B cell (primary cell): ENCODE data around the gene GAD1. TPM values are rescaled to one million over a fixed set of nuclear protein-coding genes. Genes with fewer than 3 reads are reported as not detected.
A peak's percentile ranks its signal among the peaks of the same experiment; 100 is the strongest.

ENCODE experiments used
- ATAC-seq: fragments of 200-7000 bp; cut with Tn5 transposase; one replicate; pipeline ENCODE4 v1.10.0; 2021; ENCODE audit warnings: low read depth, mild to moderate bottlenecking, moderate number of reproducible peaks, moderate library complexity
- CTCF ChIA-PET: fragments of 350-600 bp; sonication (Branson Sonifier 250); formaldehyde crosslinking; loops from one replicate; lab custom pipeline; 2021; ENCODE audit warnings: antibody characterized with exemption, inconsistent platforms; lab: Charles Lee
- POLR2A ChIA-PET: fragments of 350-600 bp; sonication (Branson Sonifier 250); formaldehyde crosslinking; loops from one replicate; lab custom pipeline; 2021; ENCODE audit warnings: antibody characterized with exemption; lab: Charles Lee
- DNase-seq: peaks from one replicate; pipeline ENCODE4 v3.0.0; 2013
- H2AFZ ChIP-seq: 2 replicates; pipeline ENCODE4 v1.6.1; 2012; ENCODE audit warnings: mild to moderate bottlenecking, low read depth, low read length; ENCODE audit not compliant: insufficient read depth, poor library complexity, severe bottlenecking
- H3K27ac ChIP-seq, 2 donors: 1 replicate in 1 of 2; 2 replicates in 1 of 2; pipeline ENCODE4 v1.5.1; 2012 to 2013; ENCODE audit warnings: low read length in 2 of 2, mild to moderate bottlenecking in 2 of 2, moderate library complexity in 1 of 2
- H3K27me3 ChIP-seq, 4 experiments: fragments of 200-600 bp in 1 of 4; sonication (generic) in 1 of 4; replicated peaks in 1 of 4; 1 replicate in 2 of 4; 2 replicates in 2 of 4; pipeline versions ENCODE4 v1.6.1 to v1.7.0; 2013 to 2016; ENCODE audit warnings: low read length in 3 of 4, mild to moderate bottlenecking in 2 of 4, mixed read lengths in 1 of 4, moderate library complexity in 1 of 4; ENCODE audit not compliant: insufficient read depth in 4 of 4, control insufficient read depth in 3 of 4; ENCODE audit errors: control extremely low read depth in 1 of 4
- H3K36me3 ChIP-seq, 2 experiments: replicated peaks in 1 of 2; 1 replicate in 1 of 2; 2 replicates in 1 of 2; pipeline versions ENCODE4 v1.6.1 to v1.7.1; 2013; ENCODE audit warnings: low read length in 1 of 2; ENCODE audit not compliant: insufficient read depth in 2 of 2, control insufficient read depth in 1 of 2; ENCODE audit errors: control extremely low read depth in 1 of 2, extremely low read depth in 1 of 2
- H3K4me1 ChIP-seq, 2 donors: fragments of 200-600 bp in 1 of 2; sonication (generic) in 1 of 2; 1 replicate in 1 of 2; 2 replicates in 1 of 2; pipeline versions ENCODE4 v1.5.1 to v1.6.1; 2013 to 2017; ENCODE audit warnings: low read length in 2 of 2; ENCODE audit not compliant: control insufficient read depth in 2 of 2, insufficient read depth in 2 of 2
- H3K4me2 ChIP-seq: replicated peaks from 2 replicates; pipeline ENCODE3; 2012; ENCODE audit warnings: mild to moderate bottlenecking, low read depth, low read length; ENCODE audit not compliant: poor library complexity, severe bottlenecking
- H3K4me3 ChIP-seq, 5 experiments: fragments of 200-600 bp in 1 of 5; sonication (generic) in 1 of 5; 1 replicate in 3 of 5; 2 replicates in 2 of 5; pipeline versions ENCODE4 v1.5.1 to v1.7.0; 2011 to 2016; ENCODE audit warnings: low read length in 4 of 5, mild to moderate bottlenecking in 4 of 5, low read depth in 2 of 5, control low read depth in 1 of 5, moderate library complexity in 1 of 5; ENCODE audit not compliant: insufficient read depth in 1 of 5; ENCODE audit errors: control extremely low read depth in 1 of 5, extremely low read depth in 1 of 5
- H3K79me2 ChIP-seq: fragments of 200-600 bp; sonication (generic); one replicate; pipeline ENCODE4 v1.6.0; 2016; ENCODE audit warnings: low read length; ENCODE audit not compliant: control insufficient read depth, insufficient read depth
- H3K9ac ChIP-seq: fragments of 200-600 bp; sonication (generic); 2 replicates; pipeline ENCODE4 v1.6.1; 2017; ENCODE audit warnings: mild to moderate bottlenecking, low read length, moderate library complexity
- H3K9me3 ChIP-seq, 3 donors: one replicate each; pipeline versions ENCODE4 v1.6.1 to v1.7.1; 2013; ENCODE audit warnings: low read length in 2 of 3; ENCODE audit not compliant: control insufficient read depth in 2 of 3, insufficient read depth in 1 of 3; ENCODE audit errors: control extremely low read depth in 1 of 3
- H4K20me1 ChIP-seq: 2 replicates; pipeline ENCODE4 v1.6.0; 2012; ENCODE audit warnings: mild to moderate bottlenecking, low read length; ENCODE audit not compliant: insufficient read depth, control insufficient read depth, poor library complexity, severe bottlenecking
- H3K27ac Mint-ChIP-seq: one replicate; pipeline ENCODE4 v1.8.0; 2021; ENCODE audit warnings: mixed read lengths
- H3K27me3 Mint-ChIP-seq: one replicate; pipeline ENCODE4 v1.8.0; 2021; ENCODE audit warnings: mixed read lengths
- H3K4me1 Mint-ChIP-seq: one replicate; pipeline ENCODE4 v1.8.0; 2021; ENCODE audit warnings: mixed read lengths
- H3K4me3 Mint-ChIP-seq: one replicate; pipeline ENCODE4 v1.8.0; 2021; ENCODE audit warnings: mixed read lengths
- H3K9me3 Mint-ChIP-seq: one replicate; pipeline ENCODE4 v1.8.0; 2022; ENCODE audit warnings: mixed read lengths; ENCODE audit not compliant: insufficient read depth
- CTCF ChIP-seq: fragments of 200-600 bp; IDR thresholded peaks from one replicate; pipeline ENCODE4 v1.8.0; 2022; ENCODE audit warnings: antibody characterized with exemption, mild to moderate bottlenecking
- WGBS: methylation state at CpG from one replicate; pipeline ENCODE4 v1.1.5; 2013; ENCODE audit warnings: missing lambda C conversion rate; ENCODE audit not compliant: insufficient coverage; 5-methylcytosine and 5-hydroxymethylcytosine counted together
- intact Hi-C: fragments of 100-400 bp; cut with micrococcal nuclease; formaldehyde crosslinking; loops from one replicate; pipeline ENCODE4 v1.10.0; 2022
- polyA plus RNA-seq: library from polyadenylated mRNA; depleted of rRNA; stranded (reverse); fragments of >200 nt; gene quantifications from 2 replicates; pipeline ENCODE4 v1.2.3, GENCODE V29; 2012
- total RNA-seq, 2 donors: library from RNA; stranded (reverse); fragments of 120-200 nt in 1 of 2; gene quantifications; 1 replicate in 1 of 2; 2 replicates in 1 of 2; pipeline versions ENCODE4 v1.2.3 to v1.2.4, GENCODE V29; 2013 to 2022

Gene GAD1
- total and polyA plus RNA-seq, 2 donors (not counting 1 experiment from before 2014, with no cell fraction given), result not detected

GRCh38 chr2:170817093-170818035, 677 bp downstream of the GAD1 start:
- H3K36me3 ChIP-seq, result no peaks in the 10 kb centered on the region
- 9% methylated on average over 49 of the region's 69 CpGs for WGBS
- peaks cover 61% of the 10 kb centered on the region for H3K4me1 Mint-ChIP-seq
- H3K27me3 Mint-ChIP-seq, result peaks cover 83% of the 10 kb centered on the region
- H3K27ac Mint-ChIP-seq, result peak overlapping the region; percentile 46
- peak overlapping the region; percentile 63 for H3K9ac ChIP-seq
- H3K27ac ChIP-seq, result no peak overlapping the region
- ChIA-PET CTCF (interaction anchor here (0.6 to 5.5 kb wide), 3 partner anchors 27 to 456 kb away, joined by 3 to 37 read pairs (median 8); no protein-coding TSS in a partner anchor), POLR2A (no interaction called here)
- ATAC-seq (no peak), DNase-seq (peak; percentile 61)
- peaks cover 0 to 96% (median 75%) of the 10 kb centered on the region in 4 experiments for H3K27me3 ChIP-seq
- peak overlapping the region; percentile 90 for H3K4me2 ChIP-seq
- no peak for TF ChIP-seq CTCF
- H3K4me3 ChIP-seq, result peak overlapping the region in 4 of 5 experiments; percentile 29 to 49 (median 46)
- peak overlapping the region; percentile 43 for H2AFZ ChIP-seq
- H3K9me3 Mint-ChIP-seq, result no peaks in the 10 kb centered on the region
- no peaks in the 10 kb centered on the region for H3K79me2 ChIP-seq
- peaks cover 0 to 82% (median 2%) of the 10 kb centered on the region in 3 donors for H3K9me3 ChIP-seq
- peaks cover 68 to 80% of the 10 kb centered on the region in 2 donors for H3K4me1 ChIP-seq
- intact Hi-C loops, result loop anchor here (5.0 to 10.0 kb wide), 3 partner anchors 45 to 1280 kb away; partner anchors contain the start of gene ERICH2
- H4K20me1 ChIP-seq, result no peaks in the 10 kb centered on the region
- peak overlapping the region; percentile 63 for H3K4me3 Mint-ChIP-seq
